GM11168 (cell line): Measurements from ENCODE around the gene IGFBP6.

Source experiments
- in situ Hi-C: fragments of 300-500 bp; cut with MboI; formaldehyde crosslinking; loops from one replicate; pipeline ENCODE4 v1.12.0; 2022; ENCODE audit warnings: low sequenced_read_pairs; ENCODE audit not compliant: unreplicated experiment

The IGFBP6 gene

DNA sequence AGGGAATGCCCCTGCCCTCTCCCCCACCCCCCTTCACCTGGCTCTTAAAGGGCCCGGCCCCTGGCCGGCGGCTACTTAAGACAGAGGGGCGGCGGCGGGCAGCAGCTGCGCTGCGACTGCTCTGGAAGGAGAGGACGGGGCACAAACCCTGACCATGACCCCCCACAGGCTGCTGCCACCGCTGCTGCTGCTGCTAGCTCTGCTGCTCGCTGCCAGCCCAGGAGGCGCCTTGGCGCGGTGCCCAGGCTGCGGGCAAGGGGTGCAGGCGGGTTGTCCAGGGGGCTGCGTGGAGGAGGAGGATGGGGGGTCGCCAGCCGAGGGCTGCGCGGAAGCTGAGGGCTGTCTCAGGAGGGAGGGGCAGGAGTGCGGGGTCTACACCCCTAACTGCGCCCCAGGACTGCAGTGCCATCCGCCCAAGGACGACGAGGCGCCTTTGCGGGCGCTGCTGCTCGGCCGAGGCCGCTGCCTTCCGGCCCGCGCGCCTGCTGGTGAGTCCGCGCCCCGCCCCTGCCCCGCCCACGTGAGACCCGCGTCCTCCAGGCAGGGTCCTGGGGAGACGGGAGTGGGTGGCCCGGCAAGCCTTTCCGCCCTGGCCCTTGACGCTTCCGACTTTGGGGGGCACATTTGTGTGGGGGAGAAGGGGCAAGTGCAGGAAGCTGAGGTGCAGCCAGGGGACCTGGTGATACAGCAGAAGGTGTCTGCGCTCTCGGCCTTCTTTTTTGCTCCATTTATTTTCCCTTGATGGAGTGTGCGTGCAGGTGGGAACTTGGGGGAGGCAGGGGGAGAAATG is at the start of gene IGFBP6:
Gene IGFBP6 (plus strand): TSS at position 104 of the 790 bp plus-strand sequence. CDS start 51 bp downstream, at position 155.
- in situ Hi-C loops = no loop called here

DNA sequence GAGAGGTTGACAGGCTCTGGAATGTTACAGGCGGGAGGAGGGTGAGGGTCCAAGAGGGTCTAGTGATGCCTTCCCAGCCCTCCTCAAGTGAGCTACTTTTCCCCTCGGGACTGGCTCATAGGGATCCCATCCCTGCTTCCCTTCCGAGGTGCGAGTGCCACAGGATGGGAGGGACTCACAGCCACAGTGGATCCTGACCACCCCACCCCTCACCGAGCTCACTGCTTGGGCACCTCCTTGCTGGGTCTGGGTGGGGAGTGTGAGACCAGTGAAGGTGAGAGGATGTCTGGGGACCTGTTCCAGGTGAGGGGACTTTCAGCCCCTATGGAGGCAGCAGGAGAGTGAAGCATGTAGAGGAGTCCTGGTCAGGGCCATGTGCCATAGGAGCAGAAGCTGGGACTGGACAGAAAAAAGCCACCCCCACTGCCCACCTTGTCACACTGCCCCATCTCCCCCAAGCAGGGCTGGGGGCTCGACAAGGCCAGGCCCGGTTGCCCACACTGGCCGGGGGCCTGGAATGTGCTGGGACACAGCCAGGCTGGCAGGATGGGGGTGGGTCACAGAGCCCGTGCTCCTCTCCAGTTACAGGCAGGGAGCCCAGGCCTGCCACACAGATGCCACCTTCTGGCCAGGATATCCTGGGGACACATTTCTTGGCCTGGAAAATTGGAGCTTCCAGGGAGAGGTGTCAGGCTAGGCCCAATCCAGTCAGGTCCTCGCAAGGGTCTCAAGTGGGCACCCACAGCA is 49.3 kb upstream of the IGFBP6 start:
- in situ Hi-C loops = no loop called here

DNA sequence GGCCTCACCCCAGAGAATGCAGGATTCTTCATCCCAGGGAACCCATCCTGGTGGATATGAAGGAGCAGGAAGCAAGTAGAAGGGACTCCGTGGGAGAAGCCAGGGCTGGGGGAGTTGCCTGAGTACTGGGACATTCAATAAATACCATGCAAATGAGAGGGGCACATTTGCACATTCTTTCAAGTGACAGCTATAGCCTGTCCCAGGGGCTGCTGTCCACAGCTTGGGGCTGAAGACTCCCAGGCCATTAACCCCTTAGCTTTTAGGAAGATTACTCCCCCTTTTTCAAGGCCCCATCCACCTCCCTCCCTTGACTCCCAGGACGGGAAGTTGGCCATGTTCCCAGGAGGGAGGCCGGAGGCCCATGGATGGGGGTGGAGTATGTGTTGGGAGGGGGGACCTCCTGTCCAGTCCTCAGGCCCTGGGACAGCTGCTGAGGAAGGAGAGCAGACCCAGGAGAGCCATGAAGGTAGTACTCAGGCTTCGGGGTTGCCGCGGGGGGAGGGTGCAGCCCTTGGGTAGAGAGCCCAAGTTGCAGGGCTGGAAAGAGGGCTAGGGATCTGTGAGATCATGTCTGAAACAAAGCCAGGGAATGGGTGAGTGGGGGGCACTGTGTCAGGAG is 48.6 kb upstream of the IGFBP6 start:
- in situ Hi-C loops = no loop called here

DNA sequence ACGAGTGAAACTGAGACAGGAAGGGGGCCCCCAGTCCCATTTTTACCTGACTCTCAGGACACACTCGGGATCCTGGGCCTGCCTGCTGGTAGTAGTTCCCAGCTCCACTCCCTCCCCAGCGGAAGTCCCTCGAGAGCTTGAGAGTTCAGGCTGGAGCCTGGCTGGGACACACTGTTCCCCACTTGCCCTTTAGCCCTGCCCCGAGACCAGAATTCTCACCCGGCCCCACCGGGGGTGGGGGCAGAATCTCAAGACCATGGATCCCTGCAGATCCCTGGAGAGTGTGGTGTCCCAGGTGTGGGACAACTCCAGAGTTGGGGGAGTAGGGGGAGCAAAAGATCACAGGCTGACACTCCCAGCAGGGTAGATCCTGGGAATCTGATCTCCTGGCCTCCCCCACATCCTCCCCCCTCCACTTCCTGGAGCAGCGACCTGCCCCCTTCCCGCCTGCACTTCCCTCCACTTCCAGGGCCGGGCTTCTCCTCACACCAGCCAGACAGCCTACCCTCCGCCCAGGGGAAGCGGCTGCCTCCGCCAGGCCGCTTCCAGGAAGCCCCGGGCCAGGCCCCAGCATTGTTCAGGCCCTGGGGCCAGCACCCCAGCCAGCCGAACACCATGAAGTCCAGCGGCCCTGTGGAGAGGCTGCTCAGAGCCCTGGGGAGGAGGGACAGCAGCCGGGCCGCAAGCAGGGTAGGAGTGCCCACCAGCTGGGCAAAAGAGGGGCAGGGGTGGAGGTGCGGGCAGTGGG is 47.7 kb upstream of the IGFBP6 start, which contains the start of gene TNS2:
Gene TNS2 (plus strand): TSS at position 495 of the 748 bp plus-strand sequence. CDS start 121 bp downstream, at position 616.
- in situ Hi-C loops = no loop called here

- in situ Hi-C loops = no loop called here
These were observed 46.9 kb upstream of the IGFBP6 start for GRCh38 chr12:53050426-53051057.

- in situ Hi-C loops = no loop called here
These were observed 46.2 kb upstream of the IGFBP6 start for GRCh38 chr12:53051058-53051880.

- in situ Hi-C loops = no loop called here
These were observed 45.5 kb upstream of the IGFBP6 start for GRCh38 chr12:53051881-53052412.

- in situ Hi-C loops = no loop called here
These were observed 44.8 kb upstream of the IGFBP6 start for GRCh38 chr12:53052419-53053217.

DNA sequence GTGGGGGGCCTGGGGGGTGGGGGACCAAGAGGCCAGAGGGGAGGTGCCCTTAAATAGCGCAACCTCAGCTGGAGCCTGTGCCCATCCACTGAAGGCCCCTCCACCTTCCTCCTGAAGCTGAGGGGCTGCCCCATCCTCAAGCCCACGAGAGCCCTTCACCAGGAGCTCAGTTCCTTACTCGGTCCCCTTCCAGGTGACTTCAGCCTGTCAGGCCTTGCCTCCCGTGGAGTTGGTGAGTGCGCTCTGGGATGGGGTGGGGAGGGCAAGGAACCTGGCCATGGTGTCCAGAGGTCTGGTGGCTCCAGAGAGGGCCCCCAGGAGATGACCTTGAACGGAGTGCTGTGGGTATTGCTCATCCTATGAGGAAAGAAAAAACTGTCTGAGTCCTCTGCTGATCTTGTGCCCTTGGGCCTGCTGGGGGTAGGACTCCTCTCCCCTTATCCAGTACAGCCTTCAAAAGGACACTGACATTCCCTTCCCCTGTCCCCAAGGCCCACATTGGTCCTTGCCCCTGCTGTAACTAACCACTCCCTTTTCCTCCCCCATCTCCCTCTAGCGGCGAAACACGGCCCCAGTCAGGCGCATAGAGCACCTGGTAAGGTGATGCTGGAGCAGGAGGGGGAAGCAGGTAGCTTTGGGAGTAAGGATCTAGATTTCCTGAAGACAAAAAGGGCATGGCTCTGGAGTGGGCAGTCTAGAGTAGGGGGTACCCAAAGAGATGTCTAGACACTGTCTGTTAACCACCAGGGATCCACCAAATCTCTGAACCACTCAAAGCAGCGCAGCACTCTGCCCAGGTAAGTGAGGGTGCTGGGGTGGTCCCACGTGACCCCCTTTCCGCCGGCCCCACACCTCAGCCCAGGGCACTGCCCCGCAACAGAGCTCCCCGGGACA is 44.0 kb upstream of the IGFBP6 start:
- in situ Hi-C loops = no loop called here

- in situ Hi-C loops = no loop called here
These were observed 43.2 kb upstream of the IGFBP6 start for GRCh38 chr12:53054112-53054878.

GRCh38 chr12:53055471-53056266 is 41.8 kb upstream of the IGFBP6 start:
- in situ Hi-C loops = no loop called here

- in situ Hi-C loops = no loop called here
These were observed 41.2 kb upstream of the IGFBP6 start for GRCh38 chr12:53056296-53056695.

DNA sequence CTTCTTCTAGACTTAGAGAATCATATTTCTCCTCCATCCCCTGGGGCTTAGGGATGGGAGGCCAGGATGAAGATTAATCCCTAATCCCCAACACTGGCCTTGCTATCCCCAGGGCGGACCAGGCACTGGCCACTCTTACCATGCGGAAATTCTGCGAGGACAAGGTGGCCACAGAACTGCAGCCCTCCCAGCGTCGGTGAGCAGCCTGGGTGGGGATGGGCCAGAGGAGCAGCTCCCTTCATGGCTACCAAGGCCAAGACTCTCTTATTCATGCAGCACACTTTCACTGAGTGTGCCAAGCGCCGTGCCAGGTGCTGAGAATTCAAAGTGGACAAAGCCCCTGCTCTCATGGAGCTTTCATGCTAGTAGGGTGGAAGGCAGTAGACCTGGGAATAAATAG is 40.6 kb upstream of the IGFBP6 start:
- in situ Hi-C loops = no loop called here

GRCh38 chr12:53057816-53058500 is 39.5 kb upstream of the IGFBP6 start:
- in situ Hi-C loops = no loop called here
